ENCODE results near the gene SLC11A1. TPM values are rescaled to one million over a fixed set of nuclear protein-coding genes. Genes with fewer than 3 reads are reported as not detected.

The SLC11A1 gene
- polyA plus RNA-seq, 3 donors: 184 to 2,019 (median 352) TPM

- peak overlapping the region; percentile 90 to 99 for H3K27ac ChIP-seq (ENCODE audit: low read depth in 1 of 2, low read length in 2 of 2)
- peak overlapping the region; percentile 68 to 100 (median 90) for H3K4me3 ChIP-seq (replicated peaks in 1 of 3; ENCODE audit: low read depth in 2 of 3, low read length in 3 of 3)
- no peak overlapping the region for H2AFZ ChIP-seq (ENCODE audit: insufficient read depth, low read depth, low read length, poor library complexity, severe bottlenecking)
- peaks cover 45% of the 10 kb centered on the region in 2 donors for H3K36me3 ChIP-seq (replicated peaks in 1 of 2; ENCODE audit: control insufficient read depth in 1 of 2, insufficient read depth in 2 of 2, low read length in 2 of 2)
- peak overlapping the region; percentile 100 for H3K4me2 ChIP-seq (replicated peaks; ENCODE audit: extremely low read depth, low read length, poor library complexity, severe bottlenecking)
- H3K9ac ChIP-seq (ENCODE audit: insufficient read depth, low read length, poor library complexity, severe bottlenecking): peak overlapping the region; percentile 95
- intact Hi-C loops (cut with micrococcal nuclease): loop anchor here (2.0 to 5.0 kb wide), 2 partner anchors 15 to 92 kb away; partner anchors contain the start of gene TMBIM1 (in 1 of the 2)
- peaks cover 77 to 89% of the 10 kb centered on the region in 2 donors for H3K4me1 ChIP-seq (ENCODE audit: control insufficient read depth in 1 of 2, insufficient read depth in 2 of 2, low read length in 2 of 2)
- H3K4me1 Mint-ChIP-seq: peaks cover 62% of the 10 kb centered on the region
- peaks cover 50 to 67% of the 10 kb centered on the region in 2 donors for H3K36me3 Mint-ChIP-seq
- no peak for TF ChIP-seq CTCF (IDR thresholded peaks at IDR 0.05)
- peaks cover 61% of the 10 kb centered on the region for H3K79me2 ChIP-seq (ENCODE audit: insufficient read depth, low read length)
- DNase-seq: peak in 2 of 3 donors; percentile 63 to 70
- peaks cover 0 to 2% (median 0%) of the 10 kb centered on the region in 3 donors for H3K27me3 Mint-ChIP-seq (ENCODE audit: low read depth in 3 of 3)
- peak overlapping the region; percentile 100 for H3K4me3 Mint-ChIP-seq
- WGBS (ENCODE audit: insufficient coverage): 75% methylated on average over 8 of the region's 10 CpGs
- no peaks in the 10 kb centered on the region for H3K27me3 ChIP-seq (ENCODE audit: control insufficient read depth in 2 of 2, insufficient read depth in 2 of 2, low read length in 2 of 2)
- peak overlapping the region; percentile 98 to 100 (median 99) for H3K27ac Mint-ChIP-seq
- peaks cover 0 to 2% (median 0%) of the 10 kb centered on the region in 7 donors for H3K9me3 Mint-ChIP-seq
- H3K9me3 ChIP-seq (replicated peaks in 1 of 2; ENCODE audit: control insufficient read depth in 1 of 2, insufficient read depth in 1 of 2, low read length in 2 of 2): no peaks in the 10 kb centered on the region
- H4K20me1 ChIP-seq (ENCODE audit: insufficient read depth, low read length): peaks cover 66% of the 10 kb centered on the region
These were observed 1.9 kb downstream of the SLC11A1 start for GRCh38 chr2:218383892-218384519.

- WGBS (ENCODE audit: insufficient coverage): 94% methylated on average over 5 of the region's 9 CpGs
- H3K9ac ChIP-seq (ENCODE audit: insufficient read depth, low read length, poor library complexity, severe bottlenecking): no peak overlapping the region
- TF ChIP-seq CTCF (IDR thresholded peaks at IDR 0.05): no peak
- peaks cover 84 to 98% of the 10 kb centered on the region in 2 donors for H3K4me1 ChIP-seq (ENCODE audit: control insufficient read depth in 1 of 2, insufficient read depth in 2 of 2, low read length in 2 of 2)
- H3K4me3 ChIP-seq (replicated peaks in 1 of 3; ENCODE audit: low read depth in 2 of 3, low read length in 3 of 3): peak overlapping the region in 2 of 3 experiments; percentile 2 to 100
- intact Hi-C loops (cut with micrococcal nuclease): loop anchor here in 1 of 2 donors (5.0 kb wide), 1 partner anchor 93 kb away; the partner anchor contains the start of gene TMBIM1
- H2AFZ ChIP-seq (ENCODE audit: insufficient read depth, low read depth, low read length, poor library complexity, severe bottlenecking): no peak overlapping the region
- H3K4me1 Mint-ChIP-seq: peaks cover 67% of the 10 kb centered on the region
- peak overlapping the region; percentile 100 for H3K4me3 Mint-ChIP-seq
- peak overlapping the region in 1 of 2 donors; percentile 12 for H3K27ac ChIP-seq (ENCODE audit: low read depth in 1 of 2, low read length in 2 of 2)
- H3K9me3 ChIP-seq (replicated peaks in 1 of 2; ENCODE audit: control insufficient read depth in 1 of 2, insufficient read depth in 1 of 2, low read length in 2 of 2): no peaks in the 10 kb centered on the region
- no peak for DNase-seq
- peaks cover 70% of the 10 kb centered on the region for H3K79me2 ChIP-seq (ENCODE audit: insufficient read depth, low read length)
- H3K36me3 ChIP-seq (replicated peaks in 1 of 2; ENCODE audit: control insufficient read depth in 1 of 2, insufficient read depth in 2 of 2, low read length in 2 of 2): peaks cover 54% of the 10 kb centered on the region in 2 donors
- peak overlapping the region; percentile 100 for H3K4me2 ChIP-seq (replicated peaks; ENCODE audit: extremely low read depth, low read length, poor library complexity, severe bottlenecking)
- H4K20me1 ChIP-seq (ENCODE audit: insufficient read depth, low read length): peaks cover 76% of the 10 kb centered on the region
- H3K27me3 ChIP-seq (ENCODE audit: control insufficient read depth in 2 of 2, insufficient read depth in 2 of 2, low read length in 2 of 2): no peaks in the 10 kb centered on the region
- peak overlapping the region in 6 of 7 donors; percentile 19 to 100 (median 54) for H3K27ac Mint-ChIP-seq
- H3K27me3 Mint-ChIP-seq (ENCODE audit: low read depth in 3 of 3): peaks cover 0 to 1% (median 0%) of the 10 kb centered on the region in 3 donors
- H3K9me3 Mint-ChIP-seq: peaks cover 0 to 2% (median 0%) of the 10 kb centered on the region in 7 donors
- peaks cover 59 to 77% of the 10 kb centered on the region in 2 donors for H3K36me3 Mint-ChIP-seq
These were observed 2.9 kb downstream of the SLC11A1 start for GRCh38 chr2:218384975-218385374.

Data from CD14-positive monocyte (primary cell).